ENCODE measurements around the gene PDS5A.

- no peak for TF ChIP-seq REST (IDR thresholded peaks at IDR 0.05; ENCODE audit: insufficient read depth in 1 of 2, low read depth in 2 of 2, low read length in 2 of 2)
- no peak for TF ChIP-seq POLR2AphosphoS5 (IDR thresholded peaks at IDR 0.05; ENCODE audit: low read depth, low read length)
- no peak for TF ChIP-seq TAF1 (IDR thresholded peaks at IDR 0.05; ENCODE audit: borderline replicate concordance, insufficient read depth, low read length)
- TF ChIP-seq SIN3A (IDR thresholded peaks at IDR 0.05; ENCODE audit: borderline replicate concordance, insufficient read depth, low read length), result no peak
- TF ChIP-seq FOXP2 (optimal IDR thresholded peaks at IDR 0.05; ENCODE audit: borderline replicate concordance, extremely low read depth, extremely low read length, insufficient read depth), result no peak
Measured at GRCh38 chr4:39792529-39792928, 185.2 kb downstream of the PDS5A start.

Measured in PFSK-1 (cell line).